ENCODE results near the gene PIH1D1. TPM values are rescaled to one million over a fixed set of nuclear protein-coding genes. Genes with fewer than 3 reads are reported as not detected.

PIH1D1 gene
- total RNA-seq, 2 donors from 2014 or later, result 128 to 133 TPM

GRCh38 chr19:49453757-49454240 lies 2.2 kb upstream of the PIH1D1 start:
- Mint-ChIP-seq H3K9me3 (peaks cover 1% of the 10 kb centered on the region), H3K27me3 (ENCODE audit: insufficient read depth) (no peaks in the 10 kb centered on the region), H3K36me3 (ENCODE audit: low read depth) (peaks cover 33% of the 10 kb centered on the region), H3K27ac (peak overlapping the region; percentile 100), H3K4me3 (peak overlapping the region; percentile 88), H3K4me1 (peaks cover 9% of the 10 kb centered on the region)
- peaks cover 22% of the 10 kb centered on the region for H3K36me3 ChIP-seq (ENCODE audit: control insufficient read depth, insufficient read depth, low read length)
- no peaks in the 10 kb centered on the region for H3K9me3 ChIP-seq (ENCODE audit: control insufficient read depth, low read length)
- H3K4me1 ChIP-seq (ENCODE audit: control insufficient read depth, insufficient read depth, low read length), result no peaks in the 10 kb centered on the region
- WGBS, 2 experiments (ENCODE audit: insufficient coverage in 1 of 2, insufficient read length in 1 of 2), result 24 to 43% methylated on average over 4 to 9 of the region's 10 CpGs
- H3K9ac ChIP-seq (ENCODE audit: extremely low read depth, low read length, poor library complexity, severe bottlenecking), result peak overlapping the region; percentile 84
- H3K27me3 ChIP-seq (ENCODE audit: control insufficient read depth, insufficient read depth, low read length, poor library complexity, severe bottlenecking), result no peaks in the 10 kb centered on the region
- no peak for DNase-seq
- TF ChIP-seq CTCF (conservative IDR thresholded peaks at IDR 0.05), result no peak
- peak overlapping the region; percentile 78 for H3K27ac ChIP-seq (ENCODE audit: low read depth, low read length)
- H3K4me3 ChIP-seq (ENCODE audit: low read length), result peak overlapping the region; percentile 84

GRCh38 chr19:49453013-49453756 lies 1.6 kb upstream of the PIH1D1 start, which contains the start of gene ALDH16A1:
Gene ALDH16A1, plus strand, starts transcription at chr19:49453225. Its CDS starts 107 bp downstream, at chr19:49453332.
- no peaks in the 10 kb centered on the region for H3K4me1 ChIP-seq (ENCODE audit: control insufficient read depth, insufficient read depth, low read length)
- no peak for TF ChIP-seq CTCF (conservative IDR thresholded peaks at IDR 0.05)
- Mint-ChIP-seq H3K4me1 (peaks cover 9% of the 10 kb centered on the region), H3K4me3 (peak within 1 kb of the TSS; percentile 88), H3K27me3 (ENCODE audit: insufficient read depth) (no peaks in the 10 kb centered on the region), H3K36me3 (ENCODE audit: low read depth) (peaks cover 39% of the 10 kb centered on the region), H3K9me3 (peaks cover 1% of the 10 kb centered on the region), H3K27ac (peak within 1 kb of the TSS; percentile 100)
- H3K9ac ChIP-seq (ENCODE audit: extremely low read depth, low read length, poor library complexity, severe bottlenecking), result peak within 1 kb of the TSS; percentile 84
- DNase-seq, result peak; percentile 99
- H3K4me3 ChIP-seq (ENCODE audit: low read length), result peak within 1 kb of the TSS; percentile 84
- peaks cover 22% of the 10 kb centered on the region for H3K36me3 ChIP-seq (ENCODE audit: control insufficient read depth, insufficient read depth, low read length)
- WGBS, 2 experiments (ENCODE audit: insufficient coverage in 1 of 2, insufficient read length in 1 of 2), result 0% methylated on average over 33 to 66 of the region's 66 CpGs
- H3K27me3 ChIP-seq (ENCODE audit: control insufficient read depth, insufficient read depth, low read length, poor library complexity, severe bottlenecking), result no peaks in the 10 kb centered on the region
- no peaks in the 10 kb centered on the region for H3K9me3 ChIP-seq (ENCODE audit: control insufficient read depth, low read length)
- H3K27ac ChIP-seq (ENCODE audit: low read depth, low read length), result peak within 1 kb of the TSS; percentile 94

- TF ChIP-seq CTCF (conservative IDR thresholded peaks at IDR 0.05), result no peak
- H3K9me3 ChIP-seq (ENCODE audit: control insufficient read depth, low read length), result no peaks in the 10 kb centered on the region
- Mint-ChIP-seq H3K9me3 (peaks cover 1% of the 10 kb centered on the region), H3K4me3 (peak overlapping the region; percentile 86), H3K4me1 (peaks cover 9% of the 10 kb centered on the region), H3K27ac (peak overlapping the region; percentile 99), H3K27me3 (ENCODE audit: insufficient read depth) (no peaks in the 10 kb centered on the region), H3K36me3 (ENCODE audit: low read depth) (peaks cover 47% of the 10 kb centered on the region)
- H3K27ac ChIP-seq (ENCODE audit: low read depth, low read length), result no peak overlapping the region
- DNase-seq, result no peak
- 87 to 91% methylated on average over 7 of the region's 7 CpGs for WGBS, 2 experiments (ENCODE audit: insufficient coverage in 1 of 2, insufficient read length in 1 of 2)
- peaks cover 31% of the 10 kb centered on the region for H3K36me3 ChIP-seq (ENCODE audit: control insufficient read depth, insufficient read depth, low read length)
- no peak overlapping the region for H3K9ac ChIP-seq (ENCODE audit: extremely low read depth, low read length, poor library complexity, severe bottlenecking)
- peak overlapping the region; percentile 84 for H3K4me3 ChIP-seq (ENCODE audit: low read length)
- no peaks in the 10 kb centered on the region for H3K4me1 ChIP-seq (ENCODE audit: control insufficient read depth, insufficient read depth, low read length)
- no peaks in the 10 kb centered on the region for H3K27me3 ChIP-seq (ENCODE audit: control insufficient read depth, insufficient read depth, low read length, poor library complexity, severe bottlenecking)
Observed at GRCh38 chr19:49450405-49450804, 1.2 kb downstream of the PIH1D1 start.

All from endodermal cell (in vitro differentiated cells).